ENCODE measurements around the gene SERINC5.
"Not testable (repeated sequence)": the region's sequence is repeated elsewhere in the genome, so short reads cannot be mapped to it uniquely, and the experiment has no call there.

SERINC5 gene

DNA sequence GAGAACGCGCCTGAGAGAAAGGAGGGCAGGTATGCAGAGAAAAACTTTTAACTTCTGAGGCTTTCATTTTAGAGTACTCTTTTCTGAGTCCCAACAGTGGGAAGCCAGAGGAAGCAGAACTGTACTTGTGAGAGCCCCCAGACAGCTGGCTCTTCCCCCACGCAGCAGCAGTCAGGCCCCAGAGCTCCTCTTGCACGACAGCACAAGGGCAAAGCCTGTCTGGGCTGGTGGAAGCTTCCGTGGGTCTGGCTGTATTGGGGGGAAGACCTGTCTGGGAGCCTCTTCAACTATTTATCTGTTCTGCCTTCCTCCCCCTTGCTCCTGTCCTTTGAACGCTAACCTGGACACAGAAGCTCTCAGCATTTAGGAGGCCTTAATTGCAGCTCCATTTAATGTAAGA lies 152.5 kb downstream of the SERINC5 start:
- no peaks in the 10 kb centered on the region for H3K27me3 ChIP-seq (ENCODE audit: control insufficient read depth, insufficient read depth, low read length)
- no peaks in the 10 kb centered on the region; the same call in 1 of the 2 replicates for H3K9me3 ChIP-seq (ENCODE audit: control insufficient read depth, insufficient read depth, low read depth, low read length)
- peaks cover 2% of the 10 kb centered on the region for H3K4me1 ChIP-seq (ENCODE audit: control insufficient read depth, insufficient read depth, low read length)
- H3K4me3 ChIP-seq (ENCODE audit: low read depth, low read length) = no peak overlapping the region
- no peaks in the 10 kb centered on the region for H3K36me3 ChIP-seq (ENCODE audit: control insufficient read depth, insufficient read depth, low read length)
- H3K27ac ChIP-seq (ENCODE audit: low read depth, low read length) = no peak overlapping the region
- H3K9ac ChIP-seq (ENCODE audit: low read length) = no peak overlapping the region

DNA sequence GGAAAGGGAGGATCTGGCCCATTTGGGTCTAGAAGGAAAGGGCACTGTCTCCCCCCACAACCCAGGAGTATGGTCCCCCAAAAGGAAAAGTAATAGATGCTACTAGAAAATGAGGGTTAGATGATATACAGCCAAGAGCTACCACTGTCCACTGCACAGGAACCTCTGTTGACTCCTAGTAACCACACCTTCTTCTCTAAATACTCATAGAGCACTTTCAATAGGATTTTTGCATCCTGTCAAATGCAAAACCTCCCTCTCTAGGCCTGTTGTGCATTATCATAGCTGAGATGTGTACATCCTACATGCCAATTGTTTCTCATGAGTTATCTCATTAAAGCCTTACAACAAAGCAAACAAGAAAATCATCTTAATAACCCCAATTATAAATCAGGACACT lies 153.9 kb downstream of the SERINC5 start:
- no peaks in the 10 kb centered on the region for H3K9me3 ChIP-seq (ENCODE audit: control insufficient read depth, insufficient read depth, low read depth, low read length)
- H3K4me3 ChIP-seq (ENCODE audit: low read depth, low read length) = no peak overlapping the region

DNA sequence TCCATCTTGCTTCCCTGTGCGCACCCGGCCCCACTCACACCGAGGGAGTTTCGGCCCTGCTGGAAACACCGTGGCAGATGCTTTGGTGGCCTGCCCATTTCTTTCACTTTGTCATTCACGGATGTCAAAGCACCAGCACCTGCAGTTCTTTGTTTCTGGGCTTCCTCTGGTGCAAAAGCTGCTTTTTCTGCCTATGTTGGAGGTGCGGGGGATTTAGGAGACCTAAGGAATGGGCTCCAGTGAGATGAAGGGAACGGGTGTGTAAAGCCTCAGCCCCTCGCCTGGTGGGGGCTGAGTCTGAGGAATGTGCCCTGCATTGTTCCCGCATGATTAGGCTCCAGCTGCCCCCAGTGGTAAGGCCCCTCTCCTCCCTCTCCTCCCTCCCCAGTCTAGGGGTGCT lies 158.4 kb downstream of the SERINC5 start:
- no peaks in the 10 kb centered on the region for H3K9me3 ChIP-seq (ENCODE audit: control insufficient read depth, insufficient read depth, low read depth, low read length)

More for the DNA sequence above, 153.9 kb downstream of the SERINC5 start:
- Histone ChIP-seq H3K27ac (ENCODE audit: low read depth, low read length) (no peak overlapping the region), H3K27me3 (ENCODE audit: control insufficient read depth, insufficient read depth, low read length) (no peaks in the 10 kb centered on the region), H3K4me1 (ENCODE audit: control insufficient read depth, insufficient read depth, low read length) (peaks cover 15% of the 10 kb centered on the region), H3K36me3 (ENCODE audit: control insufficient read depth, insufficient read depth, low read length) (no peaks in the 10 kb centered on the region), H3K9ac (ENCODE audit: low read length) (no peak overlapping the region)

GRCh38 chr5:80094236-80094738 lies 161.6 kb downstream of the SERINC5 start:
- Histone ChIP-seq H3K4me3 (ENCODE audit: low read depth, low read length) (no peak overlapping the region), H3K36me3 (ENCODE audit: control insufficient read depth, insufficient read depth, low read length) (no peaks in the 10 kb centered on the region), H3K9ac (ENCODE audit: low read length) (peak overlapping the region; percentile 37), H3K27me3 (ENCODE audit: control insufficient read depth, insufficient read depth, low read length) (no peaks in the 10 kb centered on the region), H3K27ac (ENCODE audit: low read depth, low read length) (peak overlapping the region; percentile 7; the same call in 1 of the 2 replicates), H3K4me1 (ENCODE audit: control insufficient read depth, insufficient read depth, low read length) (peaks cover 31% of the 10 kb centered on the region), H3K9me3 (ENCODE audit: control insufficient read depth, insufficient read depth, low read depth, low read length) (no peaks in the 10 kb centered on the region)

More for the DNA sequence above, 158.4 kb downstream of the SERINC5 start:
- H3K36me3 ChIP-seq (ENCODE audit: control insufficient read depth, insufficient read depth, low read length) = no peaks in the 10 kb centered on the region
- H3K4me3 ChIP-seq (ENCODE audit: low read depth, low read length) = no peak overlapping the region
- no peak overlapping the region for H3K27ac ChIP-seq (ENCODE audit: low read depth, low read length)
- H3K9ac ChIP-seq (ENCODE audit: low read length) = no peak overlapping the region
- H3K27me3 ChIP-seq (ENCODE audit: control insufficient read depth, insufficient read depth, low read length) = no peaks in the 10 kb centered on the region
- peaks cover 27% of the 10 kb centered on the region for H3K4me1 ChIP-seq (ENCODE audit: control insufficient read depth, insufficient read depth, low read length)

- Histone ChIP-seq H3K27ac (ENCODE audit: low read depth, low read length) (peak overlapping the region; percentile 7; the same call in 1 of the 2 replicates), H3K36me3 (ENCODE audit: control insufficient read depth, insufficient read depth, low read length) (no peaks in the 10 kb centered on the region), H3K9ac (ENCODE audit: low read length) (no peak overlapping the region), H3K27me3 (ENCODE audit: control insufficient read depth, insufficient read depth, low read length) (no peaks in the 10 kb centered on the region), H3K9me3 (ENCODE audit: control insufficient read depth, insufficient read depth, low read depth, low read length) (no peaks in the 10 kb centered on the region), H3K4me1 (ENCODE audit: control insufficient read depth, insufficient read depth, low read length) (peaks cover 31% of the 10 kb centered on the region), H3K4me3 (ENCODE audit: low read depth, low read length) (no peak overlapping the region)
These were observed 162.1 kb downstream of the SERINC5 start for GRCh38 chr5:80093796-80094195.

GRCh38 chr5:80092486-80093107 lies 163.3 kb downstream of the SERINC5 start:
- Histone ChIP-seq H3K36me3 (ENCODE audit: control insufficient read depth, insufficient read depth, low read length) (no peaks in the 10 kb centered on the region), H3K9me3 (ENCODE audit: control insufficient read depth, insufficient read depth, low read depth, low read length) (no peaks in the 10 kb centered on the region), H3K4me1 (ENCODE audit: control insufficient read depth, insufficient read depth, low read length) (peaks cover 21% of the 10 kb centered on the region), H3K9ac (ENCODE audit: low read length) (no peak overlapping the region), H3K27me3 (ENCODE audit: control insufficient read depth, insufficient read depth, low read length) (no peaks in the 10 kb centered on the region), H3K4me3 (ENCODE audit: low read depth, low read length) (no peak overlapping the region), H3K27ac (ENCODE audit: low read depth, low read length) (no peak overlapping the region; the same call in 1 of the 2 replicates)

DNA sequence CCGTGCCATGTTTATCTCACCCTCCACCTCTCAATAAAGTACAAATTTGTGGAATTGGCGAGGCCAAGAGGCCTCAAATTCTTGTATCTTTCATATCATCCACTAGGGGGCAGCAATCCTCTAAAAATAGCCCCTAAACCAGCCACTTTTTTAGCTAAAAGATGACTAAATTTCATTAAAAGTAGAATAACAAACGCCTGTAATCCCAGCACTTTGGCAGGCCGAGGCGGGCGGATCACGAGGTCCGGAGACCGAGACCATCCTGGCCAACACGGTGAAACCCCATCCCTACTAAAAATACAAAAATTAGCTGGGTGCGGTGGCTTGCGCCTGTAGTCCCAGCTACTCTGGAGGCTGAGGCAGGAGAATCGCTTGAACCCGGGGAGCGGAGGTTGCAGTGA lies 164.1 kb downstream of the SERINC5 start:
- not testable (repeated sequence) for H3K9ac ChIP-seq (ENCODE audit: low read length); H3K27ac ChIP-seq (ENCODE audit: low read depth, low read length); H3K4me3 ChIP-seq (ENCODE audit: low read depth, low read length); H3K27me3 ChIP-seq (ENCODE audit: control insufficient read depth, insufficient read depth, low read length); H3K9me3 ChIP-seq (ENCODE audit: control insufficient read depth, insufficient read depth, low read depth, low read length); H3K36me3 ChIP-seq (ENCODE audit: control insufficient read depth, insufficient read depth, low read length)
- H3K4me1 ChIP-seq (ENCODE audit: control insufficient read depth, insufficient read depth, low read length) = peaks cover 16% of the 10 kb centered on the region; the same call in 1 of the 2 replicates

DNA sequence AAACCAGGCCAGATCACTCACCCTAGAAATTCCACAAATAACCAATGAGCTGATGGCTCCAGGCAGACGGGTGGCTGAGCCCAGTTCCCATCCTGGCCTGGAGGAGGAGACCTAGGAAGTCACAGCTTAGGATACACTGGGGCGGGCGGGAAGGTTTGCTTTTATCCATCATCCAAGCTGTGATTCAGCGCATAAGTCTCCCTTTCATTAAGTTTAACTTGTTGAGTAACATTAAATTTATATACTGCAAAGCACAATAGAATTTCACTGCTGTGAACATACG lies 165.0 kb downstream of the SERINC5 start:
- Histone ChIP-seq H3K4me3 (ENCODE audit: low read depth, low read length) (no peak overlapping the region), H3K4me1 (ENCODE audit: control insufficient read depth, insufficient read depth, low read length) (peaks cover 16% of the 10 kb centered on the region; the same call in 1 of the 2 replicates), H3K27ac (ENCODE audit: low read depth, low read length) (no peak overlapping the region), H3K27me3 (ENCODE audit: control insufficient read depth, insufficient read depth, low read length) (no peaks in the 10 kb centered on the region), H3K9me3 (ENCODE audit: control insufficient read depth, insufficient read depth, low read depth, low read length) (no peaks in the 10 kb centered on the region), H3K9ac (ENCODE audit: low read length) (no peak overlapping the region), H3K36me3 (ENCODE audit: control insufficient read depth, insufficient read depth, low read length) (no peaks in the 10 kb centered on the region)

- H3K9ac ChIP-seq (ENCODE audit: low read length) = no peak overlapping the region
- no peaks in the 10 kb centered on the region for H3K27me3 ChIP-seq (ENCODE audit: control insufficient read depth, insufficient read depth, low read length)
- H3K4me1 ChIP-seq (ENCODE audit: control insufficient read depth, insufficient read depth, low read length) = peaks cover 12% of the 10 kb centered on the region; the same call in 1 of the 2 replicates
- H3K9me3 ChIP-seq (ENCODE audit: control insufficient read depth, insufficient read depth, low read depth, low read length) = no peaks in the 10 kb centered on the region
- no peaks in the 10 kb centered on the region for H3K36me3 ChIP-seq (ENCODE audit: control insufficient read depth, insufficient read depth, low read length)
- H3K27ac ChIP-seq (ENCODE audit: low read depth, low read length) = no peak overlapping the region
- no peak overlapping the region for H3K4me3 ChIP-seq (ENCODE audit: low read depth, low read length)
These were observed 172.6 kb downstream of the SERINC5 start for GRCh38 chr5:80083101-80083890.

DNA sequence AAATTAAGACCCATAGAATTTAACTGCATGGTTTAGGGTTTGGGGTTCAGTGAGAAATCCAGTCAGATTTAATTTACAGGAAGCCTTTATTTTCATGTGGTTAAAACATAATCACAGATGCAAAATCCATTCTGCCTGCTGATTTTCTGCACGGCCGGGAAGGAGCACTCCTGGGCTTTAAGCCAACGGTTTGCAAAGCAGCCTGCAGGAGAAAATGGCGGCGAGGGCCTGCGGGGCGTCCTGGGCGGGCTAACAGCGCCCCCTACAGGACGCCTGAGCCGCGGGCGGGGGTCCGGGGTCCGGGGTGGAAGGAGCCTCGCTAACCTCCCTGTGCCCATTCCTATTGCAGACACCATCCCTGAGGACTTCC lies 173.1 kb downstream of the SERINC5 start:
- Histone ChIP-seq H3K36me3 (ENCODE audit: control insufficient read depth, insufficient read depth, low read length) (no peaks in the 10 kb centered on the region), H3K27ac (ENCODE audit: low read depth, low read length) (no peak overlapping the region), H3K4me3 (ENCODE audit: low read depth, low read length) (no peak overlapping the region), H3K9me3 (ENCODE audit: control insufficient read depth, insufficient read depth, low read depth, low read length) (no peaks in the 10 kb centered on the region), H3K4me1 (ENCODE audit: control insufficient read depth, insufficient read depth, low read length) (peaks cover 12% of the 10 kb centered on the region; the same call in 1 of the 2 replicates), H3K27me3 (ENCODE audit: control insufficient read depth, insufficient read depth, low read length) (no peaks in the 10 kb centered on the region), H3K9ac (ENCODE audit: low read length) (no peak overlapping the region)

DNA sequence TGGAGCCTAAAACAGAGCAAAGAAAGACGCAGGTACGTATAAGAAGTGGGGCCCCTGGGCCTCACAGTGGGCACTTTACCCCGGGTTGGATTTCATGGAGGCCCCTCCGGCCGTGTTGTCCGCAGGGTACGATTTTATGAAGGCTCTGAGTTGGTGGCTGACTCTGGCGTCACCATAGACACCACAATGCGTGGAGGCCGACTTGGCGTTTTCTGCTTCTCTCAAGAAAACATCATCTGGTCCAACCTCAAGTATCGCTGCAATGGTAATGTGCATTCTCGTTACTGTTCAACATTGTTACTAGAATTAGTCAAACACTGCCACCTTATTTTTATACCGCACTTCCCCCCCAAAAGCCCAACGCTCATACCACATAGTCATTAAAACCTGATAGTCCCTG lies 173.6 kb downstream of the SERINC5 start:
- H3K27ac ChIP-seq (ENCODE audit: low read depth, low read length) = no peak overlapping the region
- no peak overlapping the region for H3K9ac ChIP-seq (ENCODE audit: low read length)
- H3K4me3 ChIP-seq (ENCODE audit: low read depth, low read length) = no peak overlapping the region
- H3K36me3 ChIP-seq (ENCODE audit: control insufficient read depth, insufficient read depth, low read length) = no peaks in the 10 kb centered on the region
- peaks cover 12% of the 10 kb centered on the region; the same call in 1 of the 2 replicates for H3K4me1 ChIP-seq (ENCODE audit: control insufficient read depth, insufficient read depth, low read length)
- H3K9me3 ChIP-seq (ENCODE audit: control insufficient read depth, insufficient read depth, low read depth, low read length) = no peaks in the 10 kb centered on the region
- no peaks in the 10 kb centered on the region for H3K27me3 ChIP-seq (ENCODE audit: control insufficient read depth, insufficient read depth, low read length)
